Measurements from ENCODE around the gene PCID2.

The PCID2 gene

DNA sequence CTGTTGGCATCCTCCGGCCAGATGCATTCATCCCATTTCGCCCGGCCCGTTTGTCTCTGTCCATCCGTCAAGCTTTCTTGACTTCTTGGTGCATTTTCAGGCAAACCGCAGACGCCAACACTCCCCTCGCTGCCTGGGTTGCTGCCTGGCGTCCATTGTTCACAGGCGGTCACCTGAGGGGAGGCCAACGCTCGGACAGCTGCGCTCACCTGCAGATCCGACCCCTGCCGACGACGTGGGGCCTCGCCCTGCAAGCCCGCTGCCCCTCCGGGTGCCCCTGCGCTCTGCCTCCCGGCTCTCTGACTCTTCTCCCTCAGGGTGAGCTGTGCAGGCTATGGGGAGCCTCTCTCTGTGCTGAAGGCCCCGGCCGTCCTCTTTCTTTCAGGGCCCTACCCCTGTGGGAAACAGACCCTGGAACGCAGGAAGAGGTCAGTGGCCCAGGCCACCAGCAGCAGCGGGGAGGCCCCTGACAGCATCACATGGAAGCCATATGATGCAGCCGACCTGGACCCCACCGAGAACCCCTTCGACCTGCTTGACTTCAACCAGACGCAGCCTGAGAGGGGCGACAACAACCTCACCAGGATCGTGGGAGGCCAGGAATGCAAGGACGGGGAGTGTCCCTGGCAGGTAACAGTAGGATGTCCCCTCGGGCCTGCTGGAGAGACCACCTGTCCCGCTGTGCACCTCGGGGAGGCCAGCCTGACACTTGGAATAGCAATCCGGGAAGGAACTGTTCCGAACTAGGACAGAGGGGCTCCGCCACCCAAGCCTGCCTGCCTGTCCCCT lies 64.8 kb downstream of the PCID2 start:
- H3K9me3 ChIP-seq (ENCODE audit: control insufficient read depth in 2 of 2, low read length in 2 of 2): no peaks in the 10 kb centered on the region
- H3K9ac ChIP-seq (ENCODE audit: low read depth in 1 of 2, low read length in 2 of 2): no peak overlapping the region
- no peaks in the 10 kb centered on the region for H3K36me3 ChIP-seq (ENCODE audit: control insufficient read depth in 2 of 2, insufficient read depth in 2 of 2, low read length in 2 of 2)
- no peak overlapping the region for H3K27ac ChIP-seq (ENCODE audit: low read depth in 2 of 2, low read length in 2 of 2)
- H3K4me3 ChIP-seq (ENCODE audit: low read length in 2 of 2): no peak overlapping the region
- no peaks in the 10 kb centered on the region for H3K4me1 ChIP-seq (ENCODE audit: control insufficient read depth in 2 of 2, insufficient read depth in 2 of 2, low read length in 2 of 2)
- H3K27me3 ChIP-seq (ENCODE audit: control insufficient read depth in 2 of 2, insufficient read depth in 2 of 2, low read length in 2 of 2): no peaks in the 10 kb centered on the region

DNA sequence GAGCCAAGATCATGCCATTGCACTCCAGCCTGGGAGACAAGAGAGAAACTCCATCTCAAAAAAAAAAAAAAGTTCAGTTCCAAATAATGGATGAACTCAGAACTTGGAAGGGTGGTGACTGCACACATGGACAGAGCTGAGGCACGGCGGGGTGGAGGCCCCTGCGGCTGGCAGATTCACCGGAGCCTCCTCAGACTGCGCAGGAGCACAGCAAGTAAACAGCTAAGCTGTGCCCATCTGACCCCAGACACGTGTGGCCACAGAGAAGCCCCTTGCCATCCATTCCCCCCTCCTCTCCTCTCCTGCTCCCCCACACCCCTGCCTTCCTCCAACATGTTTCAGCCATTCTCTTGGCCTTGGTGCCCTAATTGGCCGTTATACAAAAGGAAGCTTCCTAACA lies 65.6 kb downstream of the PCID2 start:
- Histone ChIP-seq H3K36me3 (ENCODE audit: control insufficient read depth in 2 of 2, insufficient read depth in 2 of 2, low read length in 2 of 2) (no peaks in the 10 kb centered on the region), H3K4me1 (ENCODE audit: control insufficient read depth in 2 of 2, insufficient read depth in 2 of 2, low read length in 2 of 2) (no peaks in the 10 kb centered on the region), H3K27me3 (ENCODE audit: control insufficient read depth in 2 of 2, insufficient read depth in 2 of 2, low read length in 2 of 2) (no peaks in the 10 kb centered on the region), H3K9ac (ENCODE audit: low read depth in 1 of 2, low read length in 2 of 2) (no peak overlapping the region), H3K27ac (ENCODE audit: low read depth in 2 of 2, low read length in 2 of 2) (no peak overlapping the region), H3K4me3 (ENCODE audit: low read length in 2 of 2) (no peak overlapping the region), H3K9me3 (ENCODE audit: control insufficient read depth in 2 of 2, low read length in 2 of 2) (no peaks in the 10 kb centered on the region)

DNA sequence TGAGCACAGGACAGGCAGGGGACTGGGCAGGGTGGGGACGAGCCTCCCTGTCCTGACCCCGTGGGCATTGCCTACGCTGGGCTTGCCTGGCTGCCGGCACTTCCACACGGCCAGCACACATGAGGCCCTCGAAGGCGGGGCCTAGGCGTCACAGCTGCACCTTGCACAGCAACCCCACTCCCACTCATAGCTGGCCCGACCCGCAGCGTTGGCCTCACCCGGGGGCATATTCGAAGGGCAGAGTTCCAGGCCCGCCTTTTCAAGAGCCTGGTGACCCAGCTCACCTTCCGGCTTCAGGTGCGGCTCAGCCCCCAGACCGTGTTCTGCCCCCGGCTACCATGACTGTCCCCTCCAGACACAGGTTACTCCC lies 66.9 kb downstream of the PCID2 start:
- Histone ChIP-seq H3K4me1 (ENCODE audit: control insufficient read depth in 2 of 2, insufficient read depth in 2 of 2, low read length in 2 of 2) (no peaks in the 10 kb centered on the region), H3K27me3 (ENCODE audit: control insufficient read depth in 2 of 2, insufficient read depth in 2 of 2, low read length in 2 of 2) (no peaks in the 10 kb centered on the region), H3K9me3 (ENCODE audit: control insufficient read depth in 2 of 2, low read length in 2 of 2) (no peaks in the 10 kb centered on the region), H3K4me3 (ENCODE audit: low read length in 2 of 2) (no peak overlapping the region), H3K9ac (ENCODE audit: low read depth in 1 of 2, low read length in 2 of 2) (no peak overlapping the region), H3K36me3 (ENCODE audit: control insufficient read depth in 2 of 2, insufficient read depth in 2 of 2, low read length in 2 of 2) (no peaks in the 10 kb centered on the region), H3K27ac (ENCODE audit: low read depth in 2 of 2, low read length in 2 of 2) (no peak overlapping the region)

DNA sequence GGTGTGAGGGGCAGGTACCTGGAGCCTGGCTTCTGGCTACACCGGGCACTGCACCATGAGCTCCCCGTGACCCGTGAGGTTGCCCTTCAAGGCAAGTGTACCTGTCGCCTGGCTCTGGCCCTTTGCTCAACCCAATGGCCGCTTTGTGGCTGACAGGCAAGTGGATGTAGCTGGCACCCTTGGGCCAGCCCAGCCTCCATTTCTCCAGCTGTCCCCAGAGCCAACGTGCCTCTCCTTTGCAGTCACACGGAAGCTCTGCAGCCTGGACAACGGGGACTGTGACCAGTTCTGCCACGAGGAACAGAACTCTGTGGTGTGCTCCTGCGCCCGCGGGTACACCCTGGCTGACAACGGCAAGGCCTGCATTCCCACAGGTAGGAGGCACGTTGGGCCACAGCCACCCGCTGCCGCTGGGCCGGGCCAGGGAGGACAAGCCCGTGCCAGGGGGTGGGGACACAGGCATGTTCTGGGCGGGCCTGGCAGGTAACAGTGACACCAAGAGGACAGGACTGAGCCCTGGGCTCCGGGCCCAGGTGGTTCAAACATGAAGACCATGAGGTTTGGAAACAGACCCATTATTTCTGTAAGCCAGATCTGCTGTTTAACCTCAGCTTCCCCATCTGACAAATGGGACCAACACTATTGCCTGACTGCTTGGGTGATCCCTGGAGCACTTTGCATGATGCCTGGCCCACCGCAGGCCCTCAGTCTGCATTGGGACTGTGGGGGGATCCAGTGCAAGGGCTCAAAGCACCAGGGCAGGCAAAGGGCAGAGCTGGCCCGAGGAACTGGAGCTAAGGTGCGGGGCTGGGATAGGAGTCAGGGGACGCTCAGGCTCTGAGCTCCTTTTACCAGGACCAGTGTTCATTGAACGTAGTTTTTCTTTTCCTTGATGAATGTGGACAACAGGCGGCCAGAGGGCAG lies 67.5 kb downstream of the PCID2 start:
- H3K4me1 ChIP-seq (ENCODE audit: control insufficient read depth in 2 of 2, insufficient read depth in 2 of 2, low read length in 2 of 2): no peaks in the 10 kb centered on the region
- H3K27me3 ChIP-seq (ENCODE audit: control insufficient read depth in 2 of 2, insufficient read depth in 2 of 2, low read length in 2 of 2): no peaks in the 10 kb centered on the region
- H3K27ac ChIP-seq (ENCODE audit: low read depth in 2 of 2, low read length in 2 of 2): no peak overlapping the region
- H3K36me3 ChIP-seq (ENCODE audit: control insufficient read depth in 2 of 2, insufficient read depth in 2 of 2, low read length in 2 of 2): no peaks in the 10 kb centered on the region
- H3K9me3 ChIP-seq (ENCODE audit: control insufficient read depth in 2 of 2, low read length in 2 of 2): no peaks in the 10 kb centered on the region
- no peak overlapping the region for H3K9ac ChIP-seq (ENCODE audit: low read depth in 1 of 2, low read length in 2 of 2)
- H3K4me3 ChIP-seq (ENCODE audit: low read length in 2 of 2): no peak overlapping the region

DNA sequence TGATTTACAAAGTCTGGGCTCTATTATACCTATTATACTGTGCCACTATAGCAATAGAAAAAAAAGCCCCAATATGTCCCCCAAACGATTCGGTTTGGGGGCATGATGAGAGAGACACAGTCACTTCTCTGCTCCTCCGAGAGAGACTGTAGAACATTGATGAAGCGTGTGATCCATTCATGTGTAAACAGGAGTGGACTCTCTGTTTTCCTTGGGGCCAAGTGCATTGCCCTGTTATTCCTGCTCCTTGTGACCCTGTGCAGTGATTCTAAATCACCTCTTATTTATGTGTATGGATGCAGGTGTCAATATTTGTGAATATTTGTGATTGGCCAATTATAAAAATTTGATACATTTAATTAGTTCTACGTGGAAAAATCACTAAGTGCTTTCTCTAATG lies 68.9 kb downstream of the PCID2 start:
- Histone ChIP-seq H3K9me3 (ENCODE audit: control insufficient read depth in 2 of 2, low read length in 2 of 2) (no peaks in the 10 kb centered on the region), H3K27me3 (ENCODE audit: control insufficient read depth in 2 of 2, insufficient read depth in 2 of 2, low read length in 2 of 2) (no peaks in the 10 kb centered on the region), H3K36me3 (ENCODE audit: control insufficient read depth in 2 of 2, insufficient read depth in 2 of 2, low read length in 2 of 2) (no peaks in the 10 kb centered on the region), H3K4me3 (ENCODE audit: low read length in 2 of 2) (no peak overlapping the region), H3K27ac (ENCODE audit: low read depth in 2 of 2, low read length in 2 of 2) (no peak overlapping the region), H3K9ac (ENCODE audit: low read depth in 1 of 2, low read length in 2 of 2) (no peak overlapping the region), H3K4me1 (ENCODE audit: control insufficient read depth in 2 of 2, insufficient read depth in 2 of 2, low read length in 2 of 2) (no peaks in the 10 kb centered on the region)

DNA sequence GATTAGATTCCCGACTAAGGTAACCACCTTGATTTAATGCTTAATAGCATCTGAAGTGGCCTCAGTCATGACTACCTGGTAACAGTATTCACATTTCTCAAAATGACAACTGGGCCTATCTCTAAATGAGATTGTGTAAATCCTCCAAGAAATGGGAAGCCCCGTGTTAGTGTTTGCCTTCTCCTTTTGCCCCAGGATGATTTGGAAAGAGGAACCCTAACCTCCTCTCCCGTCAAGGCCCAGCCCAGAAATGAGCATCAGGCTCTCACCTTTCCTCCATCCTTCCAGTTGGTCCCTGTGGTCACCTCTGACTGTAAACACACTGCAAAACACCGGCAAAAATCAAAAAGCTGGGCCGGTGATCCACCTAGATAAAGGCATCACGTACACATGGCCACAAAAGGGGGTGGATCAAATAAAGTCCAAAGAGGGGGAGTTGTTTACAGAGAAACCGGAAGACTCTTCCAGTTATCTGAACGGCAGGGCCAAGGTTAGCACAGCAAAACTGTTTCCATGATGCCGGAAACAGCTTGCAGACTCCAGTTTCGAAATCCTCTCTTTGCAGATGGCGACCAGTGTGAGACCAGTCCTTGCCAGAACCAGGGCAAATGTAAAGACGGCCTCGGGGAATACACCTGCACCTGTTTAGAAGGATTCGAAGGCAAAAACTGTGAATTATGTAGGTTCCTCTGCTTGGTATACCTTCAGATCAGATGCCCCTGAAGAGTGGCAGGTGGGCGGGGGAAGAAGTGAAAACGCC lies 69.5 kb downstream of the PCID2 start:
- Histone ChIP-seq H3K4me1 (ENCODE audit: control insufficient read depth in 2 of 2, insufficient read depth in 2 of 2, low read length in 2 of 2) (no peaks in the 10 kb centered on the region), H3K4me3 (ENCODE audit: low read length in 2 of 2) (no peak overlapping the region), H3K27me3 (ENCODE audit: control insufficient read depth in 2 of 2, insufficient read depth in 2 of 2, low read length in 2 of 2) (no peaks in the 10 kb centered on the region), H3K9ac (ENCODE audit: low read depth in 1 of 2, low read length in 2 of 2) (no peak overlapping the region), H3K9me3 (ENCODE audit: control insufficient read depth in 2 of 2, low read length in 2 of 2) (no peaks in the 10 kb centered on the region), H3K27ac (ENCODE audit: low read depth in 2 of 2, low read length in 2 of 2) (no peak overlapping the region), H3K36me3 (ENCODE audit: control insufficient read depth in 2 of 2, insufficient read depth in 2 of 2, low read length in 2 of 2) (no peaks in the 10 kb centered on the region)

DNA sequence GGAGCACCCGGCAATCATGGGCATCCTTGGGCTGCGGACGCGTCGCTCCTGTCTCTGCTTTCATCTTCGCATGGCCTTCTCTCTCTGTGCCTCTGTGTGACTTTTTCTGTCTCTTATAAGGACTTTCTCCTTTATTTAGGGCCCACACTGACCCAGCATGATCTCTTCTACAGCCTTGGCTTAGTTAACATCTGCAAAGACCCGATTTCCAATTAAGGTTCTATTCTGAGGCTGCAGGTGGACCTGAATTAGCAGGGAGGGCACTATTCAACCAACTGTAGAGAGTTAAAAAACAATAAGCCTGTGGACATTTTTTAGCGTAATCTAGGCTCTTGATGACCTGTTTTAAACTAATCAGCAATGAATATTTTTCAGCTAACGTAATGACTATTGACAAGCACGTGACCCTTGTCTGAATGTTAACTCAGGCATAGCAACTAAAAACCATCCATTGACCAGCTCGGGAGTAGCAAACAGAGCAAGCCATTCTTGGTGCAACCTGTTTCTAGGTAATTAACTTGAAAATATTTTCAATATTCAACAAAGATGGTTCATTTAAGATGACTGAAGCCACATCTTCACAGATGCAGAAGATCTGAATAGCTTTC lies 70.7 kb downstream of the PCID2 start:
- no peaks in the 10 kb centered on the region for H3K9me3 ChIP-seq (ENCODE audit: control insufficient read depth in 2 of 2, low read length in 2 of 2)

DNA sequence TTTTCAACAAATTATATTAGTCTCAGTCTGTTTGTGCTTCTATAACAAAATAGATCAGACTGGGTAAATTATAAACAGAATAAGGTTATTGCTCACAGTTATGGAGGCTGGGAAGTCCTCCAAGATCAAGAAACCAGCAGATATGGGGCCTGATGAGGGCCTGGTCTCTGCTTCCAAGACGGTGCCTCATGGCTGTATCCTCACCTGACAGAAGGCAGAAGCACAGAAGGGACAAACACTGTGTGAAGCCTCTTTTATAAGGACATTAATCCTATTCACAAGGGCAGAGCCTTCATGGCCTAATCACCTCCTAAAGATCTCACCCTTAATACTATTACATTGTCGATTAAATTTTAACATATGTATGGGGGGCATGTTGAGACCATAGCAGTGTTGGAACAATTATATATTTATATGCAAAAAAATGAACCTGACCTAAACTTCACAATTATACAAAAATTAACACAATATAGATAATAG lies 73.1 kb downstream of the PCID2 start:
- Histone ChIP-seq H3K36me3 (ENCODE audit: control insufficient read depth in 2 of 2, insufficient read depth in 2 of 2, low read length in 2 of 2) (no peaks in the 10 kb centered on the region), H3K27me3 (ENCODE audit: control insufficient read depth in 2 of 2, insufficient read depth in 2 of 2, low read length in 2 of 2) (no peaks in the 10 kb centered on the region), H3K4me1 (ENCODE audit: control insufficient read depth in 2 of 2, insufficient read depth in 2 of 2, low read length in 2 of 2) (no peaks in the 10 kb centered on the region), H3K9me3 (ENCODE audit: control insufficient read depth in 2 of 2, low read length in 2 of 2) (no peaks in the 10 kb centered on the region), H3K4me3 (ENCODE audit: low read length in 2 of 2) (no peak overlapping the region), H3K27ac (ENCODE audit: low read depth in 2 of 2, low read length in 2 of 2) (no peak overlapping the region), H3K9ac (ENCODE audit: low read depth in 1 of 2, low read length in 2 of 2) (no peak overlapping the region)

More for the DNA sequence above, 70.7 kb downstream of the PCID2 start:
- Histone ChIP-seq H3K27ac (ENCODE audit: low read depth in 2 of 2, low read length in 2 of 2) (no peak overlapping the region), H3K27me3 (ENCODE audit: control insufficient read depth in 2 of 2, insufficient read depth in 2 of 2, low read length in 2 of 2) (no peaks in the 10 kb centered on the region), H3K4me3 (ENCODE audit: low read length in 2 of 2) (no peak overlapping the region), H3K9ac (ENCODE audit: low read depth in 1 of 2, low read length in 2 of 2) (no peak overlapping the region), H3K4me1 (ENCODE audit: control insufficient read depth in 2 of 2, insufficient read depth in 2 of 2, low read length in 2 of 2) (no peaks in the 10 kb centered on the region), H3K36me3 (ENCODE audit: control insufficient read depth in 2 of 2, insufficient read depth in 2 of 2, low read length in 2 of 2) (no peaks in the 10 kb centered on the region)

DNA sequence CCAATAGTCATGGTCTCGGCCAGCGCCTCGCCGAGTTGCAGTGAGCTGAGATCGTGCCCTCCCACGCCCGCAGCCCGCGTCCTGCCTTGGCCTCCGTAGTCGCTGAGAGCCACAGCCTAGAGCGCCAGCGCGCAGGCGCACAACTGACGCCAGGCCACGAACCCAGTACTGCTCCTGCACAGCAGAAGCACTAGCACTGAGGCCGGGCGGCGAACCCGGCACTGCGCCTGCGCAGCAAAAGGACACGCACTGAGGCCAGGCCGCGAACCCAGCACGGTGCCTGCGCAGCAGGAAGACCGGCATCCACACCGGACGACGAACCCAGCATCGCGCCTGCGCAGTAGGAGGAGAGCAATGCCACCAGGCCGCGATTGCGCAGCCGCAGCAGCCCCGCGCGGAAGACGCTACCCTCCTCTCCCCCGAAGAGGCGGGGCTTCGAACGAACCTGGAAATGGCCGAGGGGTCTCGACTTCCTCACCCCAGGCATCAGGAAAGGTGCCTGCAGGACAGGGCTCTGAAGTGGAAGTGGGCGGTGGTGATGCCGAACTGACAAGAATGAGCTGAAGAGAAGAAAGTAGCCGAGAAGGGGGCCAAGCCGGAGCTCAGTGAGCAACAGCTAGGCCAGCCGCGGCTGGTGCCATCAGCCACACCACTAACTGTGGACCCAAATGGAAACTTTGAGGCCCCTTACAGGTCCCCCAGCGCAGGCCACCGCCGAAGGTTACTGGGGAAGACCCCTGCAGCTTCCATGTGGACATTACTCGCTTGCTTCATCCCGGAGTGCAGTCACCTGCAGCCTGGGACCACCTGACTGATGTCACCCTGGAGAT lies 78.3 kb downstream of the PCID2 start:
- Histone ChIP-seq H3K27me3 (ENCODE audit: control insufficient read depth in 2 of 2, insufficient read depth in 2 of 2, low read length in 2 of 2) (peaks cover 0 to 5% of the 10 kb centered on the region in 2 donors), H3K36me3 (ENCODE audit: control insufficient read depth in 2 of 2, insufficient read depth in 2 of 2, low read length in 2 of 2) (no peaks in the 10 kb centered on the region), H3K9ac (ENCODE audit: low read depth in 1 of 2, low read length in 2 of 2) (no peak overlapping the region), H3K9me3 (ENCODE audit: control insufficient read depth in 2 of 2, low read length in 2 of 2) (no peaks in the 10 kb centered on the region), H3K4me1 (ENCODE audit: control insufficient read depth in 2 of 2, insufficient read depth in 2 of 2, low read length in 2 of 2) (no peaks in the 10 kb centered on the region), H3K4me3 (ENCODE audit: low read length in 2 of 2) (no peak overlapping the region), H3K27ac (ENCODE audit: low read depth in 2 of 2, low read length in 2 of 2) (no peak overlapping the region)
